Activated T-helper 1 cell treated with anti-CD3 and anti-CD28 coated beads, Interleukin-2, amount 50 U/mL, for 16 hours (primary cell): ENCODE measurements around the gene BPIFA1.

Experiments used
- DNase-seq, 2 donors: peaks; one replicate each; pipeline ENCODE4 v3.0.0-alpha.2; 2020; ENCODE audit warnings: low read depth in 1 of 2, low spot score in 1 of 2

BPIFA1 gene

GRCh38 chr20:33235696-33236095 lies at the start of gene BPIFA1:
Gene BPIFA1 (plus strand): TSS chr20:33235996. CDS start chr20:33237712, 1,716 bp downstream.
- DNase-seq = no peak

- no peak for DNase-seq
These were observed 48.3 kb upstream of the BPIFA1 start for GRCh38 chr20:33187491-33187890.

- DNase-seq = no peak
These were observed 47.4 kb upstream of the BPIFA1 start for GRCh38 chr20:33188421-33188820.

GRCh38 chr20:33191484-33191883 lies 44.3 kb upstream of the BPIFA1 start:
- DNase-seq = no peak

- DNase-seq = no peak
These were observed 43.8 kb upstream of the BPIFA1 start for GRCh38 chr20:33191955-33192354.

GRCh38 chr20:33192912-33193501 lies 42.8 kb upstream of the BPIFA1 start:
- no peak for DNase-seq

GRCh38 chr20:33199026-33199425 lies 36.8 kb upstream of the BPIFA1 start:
- DNase-seq = no peak

GRCh38 chr20:33202451-33202850 lies 33.3 kb upstream of the BPIFA1 start:
- no peak for DNase-seq

- DNase-seq = no peak
These were observed 32.4 kb upstream of the BPIFA1 start for GRCh38 chr20:33203444-33203843.

- DNase-seq = no peak
These were observed 26.0 kb upstream of the BPIFA1 start for GRCh38 chr20:33209789-33210188.

GRCh38 chr20:33210371-33210770 lies 25.4 kb upstream of the BPIFA1 start:
- no peak for DNase-seq

GRCh38 chr20:33211817-33212424 lies 23.9 kb upstream of the BPIFA1 start:
- no peak for DNase-seq

- no peak for DNase-seq
These were observed 18.7 kb upstream of the BPIFA1 start, which contains the start of gene BPIFA3 for GRCh38 chr20:33217052-33217451. Gene BPIFA3 (plus strand): TSS chr20:33217352. CDS start chr20:33217537, 185 bp downstream.

GRCh38 chr20:33224399-33224798 lies 11.4 kb upstream of the BPIFA1 start:
- no peak for DNase-seq

- DNase-seq = no peak
These were observed 6.0 kb upstream of the BPIFA1 start for GRCh38 chr20:33229843-33230242.

GRCh38 chr20:33231237-33231636 lies 4.6 kb upstream of the BPIFA1 start:
- no peak for DNase-seq

GRCh38 chr20:33232486-33233072 lies 3.2 kb upstream of the BPIFA1 start:
- no peak for DNase-seq

- DNase-seq = no peak
These were observed 2.5 kb upstream of the BPIFA1 start for GRCh38 chr20:33233129-33233774.

- DNase-seq = no peak
These were observed 1.7 kb upstream of the BPIFA1 start for GRCh38 chr20:33234050-33234449.

- no peak for DNase-seq
These were observed 555 bp downstream of the BPIFA1 start for GRCh38 chr20:33236351-33236750.

GRCh38 chr20:33237989-33238388 lies 2.2 kb downstream of the BPIFA1 start:
- no peak for DNase-seq

- DNase-seq = no peak
These were observed 3.6 kb downstream of the BPIFA1 start for GRCh38 chr20:33239418-33239817.
